Mesendoderm (in vitro differentiated cells): Measurements from ENCODE around the gene ARHGEF1.

ENCODE experiments used
- DNase-seq: peaks from one replicate; pipeline ENCODE4 v3.0.0; 2013
- H2AK5ac ChIP-seq: 2 replicates; pipeline ENCODE4 v1.6.1; 2013; ENCODE audit warnings: low read length, inconsistent platforms
- H2BK120ac ChIP-seq: 2 replicates; pipeline ENCODE4 v1.6.1; 2013; ENCODE audit warnings: low read depth, mild to moderate bottlenecking, low read length, moderate library complexity, mixed read lengths
- H2BK15ac ChIP-seq: replicated peaks from 2 replicates; pipeline ENCODE4 v1.6.1; 2013; ENCODE audit warnings: low read depth, mild to moderate bottlenecking, moderate library complexity
- H2BK5ac ChIP-seq: 2 replicates; pipeline ENCODE4 v1.6.1; 2013; ENCODE audit warnings: low read length, inconsistent platforms
- H3K18ac ChIP-seq: 2 replicates; pipeline ENCODE4 v1.6.1; 2013; ENCODE audit warnings: mild to moderate bottlenecking, low read length, mixed read lengths
- H3K23ac ChIP-seq: one replicate; pipeline ENCODE4 v1.6.1; 2013; ENCODE audit warnings: low read length
- H3K27ac ChIP-seq: 2 replicates; pipeline ENCODE4 v1.5.1; 2013; ENCODE audit warnings: low read depth, mild to moderate bottlenecking, inconsistent platforms, low read length, moderate library complexity
- H3K27me3 ChIP-seq: 2 replicates; pipeline ENCODE4 v1.6.1; 2013; ENCODE audit warnings: low read length, control low read depth, mild to moderate bottlenecking, inconsistent platforms; ENCODE audit not compliant: insufficient read depth, poor library complexity
- H3K36me3 ChIP-seq: 2 replicates; pipeline ENCODE4 v1.6.1; 2013; ENCODE audit warnings: low read length, inconsistent platforms; ENCODE audit not compliant: control insufficient read depth, insufficient read depth
- H3K4ac ChIP-seq: one replicate; pipeline ENCODE4 v1.6.1; 2013; ENCODE audit warnings: low read depth, mild to moderate bottlenecking, low read length, moderate library complexity
- H3K4me1 ChIP-seq: 2 replicates; pipeline ENCODE4 v1.6.1; 2013; ENCODE audit warnings: low read depth, low read length, inconsistent platforms; ENCODE audit not compliant: control insufficient read depth
- H3K4me2 ChIP-seq: 2 replicates; pipeline ENCODE4 v1.6.1; 2013; ENCODE audit warnings: low read length
- H3K4me3 ChIP-seq: 2 replicates; pipeline ENCODE4 v1.5.1; 2013; ENCODE audit warnings: mild to moderate bottlenecking, low read length
- H3K56ac ChIP-seq: one replicate; pipeline ENCODE4 v1.6.1; 2013; ENCODE audit warnings: low read length
- H3K79me1 ChIP-seq: 2 replicates; pipeline ENCODE4 v1.6.1; 2013; ENCODE audit warnings: low read length, inconsistent platforms
- H3K79me2 ChIP-seq: 2 replicates; pipeline ENCODE4 v1.6.1; 2013; ENCODE audit warnings: mild to moderate bottlenecking, low read length; ENCODE audit not compliant: control insufficient read depth, insufficient read depth
- H3K9ac ChIP-seq: 2 replicates; pipeline ENCODE4 v1.6.1; 2013; ENCODE audit warnings: low read length, inconsistent platforms
- H4K5ac ChIP-seq: one replicate; pipeline ENCODE4 v1.6.1; 2013; ENCODE audit warnings: low read length
- H4K8ac ChIP-seq: one replicate; pipeline ENCODE4 v1.6.1; 2013; ENCODE audit warnings: low read depth, mild to moderate bottlenecking, control low read depth, low read length, moderate library complexity
- WGBS: extraction: QIAGEN DNeasy Blood & Tissue Kit; methylation state at CpG from one replicate; pipeline ENCODE4 v1.1.7; 2013; ENCODE audit warnings: low lambda C conversion rate, missing lambda C conversion rate; ENCODE audit not compliant: insufficient coverage; ENCODE audit errors: extremely low coverage; 5-methylcytosine and 5-hydroxymethylcytosine counted together

The ARHGEF1 gene

GRCh38 chr19:41934849-41935374, 51.9 kb downstream of the ARHGEF1 start:
- Histone ChIP-seq H3K79me1 (no peaks in the 10 kb centered on the region), H3K79me2 (no peaks in the 10 kb centered on the region), H2BK120ac (no peak overlapping the region), H3K4me2 (no peak overlapping the region), H2BK5ac (no peak overlapping the region), H3K27ac (no peak overlapping the region), H3K4me3 (no peak overlapping the region), H3K9ac (no peak overlapping the region), H2AK5ac (no peak overlapping the region), H3K18ac (no peak overlapping the region), H3K4ac (no peak overlapping the region), H4K8ac (no peak overlapping the region), H3K23ac (no peak overlapping the region), H4K5ac (no peak overlapping the region), H3K27me3 (peaks cover 61% of the 10 kb centered on the region), H3K56ac (no peak overlapping the region), H2BK15ac (no peak overlapping the region), H3K4me1 (peaks cover 2% of the 10 kb centered on the region), H3K36me3 (no peaks in the 10 kb centered on the region)
- WGBS, result no CpG with 5 or more reads among the region's 7 CpGs
- DNase-seq, result peak; percentile 88

- no peak overlapping the region for H4K8ac ChIP-seq
These were observed 52.9 kb downstream of the ARHGEF1 start for GRCh38 chr19:41935760-41936415.

DNA sequence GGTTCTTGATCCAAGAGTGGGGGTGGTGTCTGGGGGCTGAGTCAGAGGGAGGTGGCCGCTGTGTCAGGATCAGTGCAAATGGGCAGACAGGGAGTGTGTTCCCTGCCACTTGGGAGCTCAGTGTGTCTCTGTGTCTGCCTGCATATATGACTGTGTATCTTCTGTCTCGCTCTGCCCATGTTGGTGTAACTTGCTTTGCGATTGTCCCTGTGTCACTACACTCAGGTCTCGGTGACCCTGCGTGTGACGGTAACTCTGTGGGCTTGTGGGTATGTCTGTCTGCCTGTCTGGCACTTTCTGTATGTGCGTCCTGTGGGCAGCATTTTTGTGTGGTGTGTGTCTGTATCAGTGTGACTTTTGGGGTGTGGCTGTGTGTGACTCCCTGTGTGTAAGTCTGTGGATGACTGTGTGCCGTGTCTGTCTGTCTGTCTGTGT, 53.4 kb downstream of the ARHGEF1 start:
- H3K18ac ChIP-seq, result no peak overlapping the region
- H2BK15ac ChIP-seq, result no peak overlapping the region
- H3K27me3 ChIP-seq, result peaks cover 58% of the 10 kb centered on the region
- H3K79me2 ChIP-seq, result no peaks in the 10 kb centered on the region
- H3K23ac ChIP-seq, result no peak overlapping the region
- DNase-seq, result no peak
- H3K56ac ChIP-seq, result no peak overlapping the region
- H3K27ac ChIP-seq, result no peak overlapping the region
- no peak overlapping the region for H2BK120ac ChIP-seq
- no peak overlapping the region for H4K8ac ChIP-seq
- no peak overlapping the region for H4K5ac ChIP-seq
- no peak overlapping the region for H2BK5ac ChIP-seq
- H3K36me3 ChIP-seq, result no peaks in the 10 kb centered on the region
- no peak overlapping the region for H2AK5ac ChIP-seq
- H3K79me1 ChIP-seq, result no peaks in the 10 kb centered on the region
- no peaks in the 10 kb centered on the region for H3K4me1 ChIP-seq
- H3K4me3 ChIP-seq, result no peak overlapping the region
- H3K9ac ChIP-seq, result no peak overlapping the region
- no CpG with 5 or more reads among the region's 8 CpGs for WGBS
- no peak overlapping the region for H3K4me2 ChIP-seq
- no peak overlapping the region for H3K4ac ChIP-seq

More at GRCh38 chr19:41935760-41936415, 52.9 kb downstream of the ARHGEF1 start:
- Histone ChIP-seq H2AK5ac (no peak overlapping the region), H2BK120ac (no peak overlapping the region), H3K4me3 (no peak overlapping the region), H3K18ac (no peak overlapping the region), H4K5ac (no peak overlapping the region), H3K9ac (no peak overlapping the region), H3K27me3 (peaks cover 57% of the 10 kb centered on the region), H3K23ac (no peak overlapping the region), H3K36me3 (no peaks in the 10 kb centered on the region), H3K79me1 (no peaks in the 10 kb centered on the region), H2BK5ac (no peak overlapping the region), H2BK15ac (no peak overlapping the region), H3K4ac (no peak overlapping the region), H3K4me2 (no peak overlapping the region), H3K4me1 (no peaks in the 10 kb centered on the region), H3K27ac (no peak overlapping the region), H3K56ac (no peak overlapping the region), H3K79me2 (no peaks in the 10 kb centered on the region)
- no peak for DNase-seq
- WGBS, result no CpG with 5 or more reads among the region's 26 CpGs

- no CpG with 5 or more reads among the region's 15 CpGs for WGBS
- no peaks in the 10 kb centered on the region for H3K79me1 ChIP-seq
- H3K9ac ChIP-seq, result no peak overlapping the region
- no peak overlapping the region for H4K5ac ChIP-seq
- no peak overlapping the region for H2BK5ac ChIP-seq
- no peak overlapping the region for H2BK15ac ChIP-seq
- H4K8ac ChIP-seq, result no peak overlapping the region
- H3K79me2 ChIP-seq, result no peaks in the 10 kb centered on the region
- no peak overlapping the region for H3K4ac ChIP-seq
- peaks cover 53% of the 10 kb centered on the region for H3K27me3 ChIP-seq
- H2BK120ac ChIP-seq, result no peak overlapping the region
- no peaks in the 10 kb centered on the region for H3K36me3 ChIP-seq
- no peak overlapping the region for H3K4me2 ChIP-seq
- no peaks in the 10 kb centered on the region for H3K4me1 ChIP-seq
- H3K56ac ChIP-seq, result no peak overlapping the region
- DNase-seq, result no peak
- no peak overlapping the region for H3K27ac ChIP-seq
- H2AK5ac ChIP-seq, result no peak overlapping the region
- H3K4me3 ChIP-seq, result no peak overlapping the region
- no peak overlapping the region for H3K18ac ChIP-seq
- no peak overlapping the region for H3K23ac ChIP-seq
These were observed 54.0 kb downstream of the ARHGEF1 start for GRCh38 chr19:41936961-41937360.

- no peak overlapping the region for H3K56ac ChIP-seq
- H2BK15ac ChIP-seq, result no peak overlapping the region
- H2AK5ac ChIP-seq, result no peak overlapping the region
- H3K27ac ChIP-seq, result no peak overlapping the region
- WGBS, result no CpG with 5 or more reads among the region's 22 CpGs
- H3K4me1 ChIP-seq, result no peaks in the 10 kb centered on the region
- H3K79me2 ChIP-seq, result no peaks in the 10 kb centered on the region
- DNase-seq, result no peak
- H3K36me3 ChIP-seq, result no peaks in the 10 kb centered on the region
- no peak overlapping the region for H2BK120ac ChIP-seq
- H3K4me3 ChIP-seq, result no peak overlapping the region
- H2BK5ac ChIP-seq, result no peak overlapping the region
- H3K23ac ChIP-seq, result no peak overlapping the region
- peaks cover 45% of the 10 kb centered on the region for H3K27me3 ChIP-seq
- H4K8ac ChIP-seq, result no peak overlapping the region
- H3K4ac ChIP-seq, result no peak overlapping the region
- H3K79me1 ChIP-seq, result no peaks in the 10 kb centered on the region
- H3K9ac ChIP-seq, result no peak overlapping the region
- no peak overlapping the region for H3K18ac ChIP-seq
- H4K5ac ChIP-seq, result no peak overlapping the region
- H3K4me2 ChIP-seq, result no peak overlapping the region
These were observed 54.8 kb downstream of the ARHGEF1 start for GRCh38 chr19:41937525-41938468.
